HG03097 (cell line): ENCODE measurements around the gene COPB2.
"Not testable (repeated sequence)": the region's sequence is repeated elsewhere in the genome, so short reads cannot be mapped to it uniquely, and the experiment has no call there.

ENCODE experiments used
- ATAC-seq: cut with Tn5 transposase; IDR thresholded peaks from one replicate; pipeline ENCODE4 v1.9.1; 2021; ENCODE audit not compliant: unreplicated experiment, low FRiP score

COPB2 gene

GRCh38 chr3:139380575-139380974, 8.9 kb downstream of the COPB2 start:
- ATAC-seq = no peak

- ATAC-seq = no peak
Observed at GRCh38 chr3:139378587-139379241, 10.7 kb downstream of the COPB2 start.

DNA sequence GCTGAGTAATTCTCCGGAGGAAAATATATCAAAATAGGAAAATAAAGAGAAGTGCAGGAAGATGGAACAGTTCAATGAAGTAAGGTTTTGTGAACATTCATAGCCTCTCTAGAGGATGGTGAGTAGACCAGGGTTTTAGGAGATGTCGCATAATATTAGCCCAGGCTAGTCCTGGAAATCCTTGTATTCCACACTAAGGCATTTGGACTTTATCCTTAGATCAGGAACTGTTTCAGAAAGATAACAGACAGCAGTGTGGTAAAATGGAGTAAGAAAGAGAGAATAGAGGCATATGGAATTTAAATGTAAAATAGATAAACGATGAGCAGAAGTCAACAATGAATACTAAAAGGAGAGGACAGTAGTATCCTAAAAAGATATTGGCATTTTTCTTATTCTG, 12.1 kb downstream of the COPB2 start:
- ATAC-seq = no peak

GRCh38 chr3:139374099-139374498, 15.3 kb downstream of the COPB2 start:
- no peak for ATAC-seq

- ATAC-seq = no peak
Observed at GRCh38 chr3:139364549-139364948, 24.9 kb downstream of the COPB2 start.

- ATAC-seq = no peak
Observed at GRCh38 chr3:139361276-139361675, 28.2 kb downstream of the COPB2 start.

- ATAC-seq = no peak
Observed at GRCh38 chr3:139358841-139359562, 30.4 kb downstream of the COPB2 start.

- no peak for ATAC-seq
Observed at GRCh38 chr3:139357899-139358298, 31.5 kb downstream of the COPB2 start.

- ATAC-seq = no peak
Observed at GRCh38 chr3:139355891-139356290, 33.6 kb downstream of the COPB2 start.

DNA sequence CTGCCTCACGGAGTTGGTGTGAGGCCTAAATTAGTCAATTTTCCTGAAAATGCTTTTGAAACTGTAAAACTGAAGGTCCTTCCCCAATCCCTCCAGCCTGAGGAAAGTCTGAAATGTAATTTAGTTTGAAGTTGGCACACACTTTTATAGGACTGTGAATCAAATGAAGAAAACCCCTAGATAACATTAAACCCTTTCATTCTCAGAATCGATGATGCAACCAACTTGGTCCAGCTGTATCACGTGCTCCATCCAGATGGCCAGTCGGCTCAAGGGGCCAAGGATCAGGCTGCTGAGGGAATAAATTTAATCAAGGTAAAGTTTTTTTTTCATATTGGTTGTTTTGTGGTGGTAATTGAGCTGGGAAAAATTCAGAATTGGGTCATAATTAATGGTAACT, 34.0 kb downstream of the COPB2 start:
- no peak for ATAC-seq

DNA sequence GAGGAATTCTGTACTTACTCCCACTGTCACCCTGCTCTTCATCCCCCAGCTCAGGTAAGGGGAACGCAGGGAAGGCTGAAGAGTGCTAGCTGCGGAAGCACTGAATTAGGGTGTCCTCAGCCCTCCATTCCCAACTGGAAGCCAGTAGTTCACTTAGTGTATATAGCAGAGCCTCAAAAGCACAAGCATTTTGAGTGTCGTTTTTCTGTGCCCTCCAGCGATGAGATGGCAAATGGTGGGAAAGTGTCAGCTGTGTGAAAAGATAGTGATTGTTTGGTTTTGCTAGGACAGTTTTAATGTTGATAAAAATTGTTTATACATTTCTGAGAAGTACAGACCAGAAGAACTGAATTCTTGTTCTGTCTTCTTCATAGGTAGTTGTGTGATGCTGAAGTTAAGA, 34.8 kb downstream of the COPB2 start:
- no peak for ATAC-seq

GRCh38 chr3:139353920-139354556, 35.4 kb downstream of the COPB2 start:
- no peak for ATAC-seq

DNA sequence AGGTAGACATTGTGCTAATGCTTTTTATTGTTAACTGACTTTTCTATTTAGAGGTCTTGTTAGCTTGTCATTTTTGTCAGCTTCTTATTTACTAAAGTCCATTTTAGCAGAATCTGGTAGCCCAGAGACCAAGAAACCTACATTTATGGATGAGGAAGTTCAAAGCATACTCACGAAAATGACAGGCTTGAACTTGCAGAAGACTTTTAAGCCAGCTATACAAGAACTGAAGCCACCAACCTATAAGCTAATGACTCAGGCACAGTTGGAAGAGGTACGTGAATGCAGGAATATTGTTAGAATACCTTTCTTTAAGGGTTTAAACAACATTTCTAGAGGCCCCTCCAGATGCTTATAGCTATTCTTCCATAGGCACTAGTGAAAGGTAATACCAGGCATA, 42.7 kb downstream of the COPB2 start:
- no peak for ATAC-seq

DNA sequence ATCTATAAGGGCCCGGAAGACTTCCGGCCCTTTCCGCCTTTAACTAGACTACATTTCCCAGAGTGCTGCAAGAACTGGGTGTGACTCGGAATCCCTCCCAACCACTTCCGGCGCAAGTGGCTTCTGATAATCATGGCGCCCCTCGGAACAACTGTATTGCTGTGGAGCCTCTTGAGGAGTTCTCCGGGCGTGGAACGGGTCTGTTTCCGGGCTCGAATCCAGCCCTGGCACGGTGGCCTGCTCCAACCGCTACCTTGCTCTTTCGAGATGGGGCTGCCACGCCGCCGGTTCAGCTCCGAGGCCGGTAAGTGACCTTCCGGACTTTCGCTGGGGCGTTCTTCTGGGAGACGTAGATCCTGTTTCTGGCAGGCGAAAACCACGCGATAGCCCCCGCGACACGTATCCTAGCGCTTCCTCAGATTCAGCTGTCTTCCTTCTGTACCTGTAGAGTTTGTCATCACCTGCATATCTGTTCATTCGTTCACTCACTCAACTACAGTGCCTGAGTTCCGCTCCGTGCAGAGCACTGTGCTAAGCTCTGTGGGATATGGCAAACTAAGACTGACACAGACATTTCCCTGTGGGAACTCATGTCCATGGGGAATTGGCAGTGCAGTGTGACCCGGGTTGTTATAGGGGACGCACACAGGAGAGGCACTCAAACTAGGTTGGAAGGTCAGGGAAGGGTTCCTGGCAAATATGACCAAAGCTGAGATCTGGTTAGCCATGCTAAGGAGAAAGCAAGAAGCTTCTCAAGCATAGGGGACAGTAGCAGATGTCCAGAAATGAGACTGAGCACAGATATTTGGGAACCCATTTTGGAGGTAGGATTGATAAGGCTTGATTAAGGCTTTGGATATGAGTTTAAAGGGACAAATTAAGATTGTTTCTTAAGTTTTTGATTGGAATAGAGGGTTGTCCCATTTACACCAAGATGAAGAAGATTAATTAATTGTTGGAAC, 45.3 kb downstream of the COPB2 start, which contains the start of gene MRPS22:
MRPS22 (plus strand) TSS at position 126 of the 962 bp plus-strand sequence; CDS start at position 133, 7 bp downstream.
- peak; percentile 93 for ATAC-seq

DNA sequence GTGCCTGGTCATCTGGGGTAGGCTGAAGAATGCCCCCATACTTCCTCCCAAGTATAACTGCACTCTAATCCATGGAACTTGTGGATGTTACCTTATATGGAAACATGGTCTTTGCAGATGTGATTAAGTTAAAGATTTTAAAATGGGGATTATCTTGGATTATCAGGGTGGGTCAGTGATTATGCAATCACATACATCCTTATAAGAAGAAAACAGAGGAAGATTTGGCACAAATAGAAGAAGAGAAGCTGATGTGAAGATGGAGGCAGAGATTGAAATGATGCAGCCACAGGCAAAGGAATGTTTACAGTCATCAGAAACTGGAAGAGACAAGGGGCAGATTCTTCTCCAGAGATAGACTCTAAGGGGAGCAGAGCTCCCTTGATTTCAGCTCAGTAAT, 47.4 kb downstream of the COPB2 start:
- ATAC-seq = no peak

GRCh38 chr3:139340784-139341183, 48.7 kb downstream of the COPB2 start:
- no peak for ATAC-seq

DNA sequence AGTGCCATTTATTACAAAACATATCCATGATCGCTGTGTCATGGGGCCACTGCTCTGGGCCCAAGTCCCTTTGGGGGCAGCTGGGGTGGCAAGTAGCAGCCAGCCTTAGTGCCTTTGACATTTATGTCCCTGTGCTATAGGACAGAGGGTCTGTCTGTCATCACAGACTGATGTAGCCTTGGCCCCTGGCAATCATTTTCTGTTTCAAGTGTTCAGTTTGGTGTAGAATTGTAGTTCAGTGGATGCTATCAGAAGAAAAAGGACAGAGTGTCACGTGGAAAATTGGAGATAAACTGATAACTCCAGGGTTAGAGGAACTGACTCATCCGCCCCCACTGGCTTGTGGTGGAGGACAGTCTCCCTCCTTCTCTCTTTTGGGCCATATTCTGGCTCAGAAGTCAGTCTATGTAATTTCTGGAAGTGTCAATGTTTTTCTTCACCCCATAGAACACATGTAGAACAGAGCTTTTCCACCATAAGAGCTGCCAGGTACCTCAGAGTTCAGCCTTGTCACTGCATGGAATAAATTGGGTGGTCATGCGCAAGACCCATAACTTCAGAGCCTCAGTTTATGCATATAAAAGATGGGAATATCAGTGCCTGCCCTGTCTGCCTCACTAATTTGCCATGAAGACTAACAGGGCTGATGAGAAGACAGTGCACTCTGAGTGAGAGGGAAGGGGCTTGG, 50.1 kb downstream of the COPB2 start:
- no peak for ATAC-seq

GRCh38 chr3:139338405-139338804, 51.0 kb downstream of the COPB2 start:
- no peak for ATAC-seq

GRCh38 chr3:139334675-139335074, 54.8 kb downstream of the COPB2 start:
- ATAC-seq = not testable (repeated sequence)

- ATAC-seq = no peak
Observed at GRCh38 chr3:139332092-139332491, 57.4 kb downstream of the COPB2 start.
